Measurements from ENCODE around the gene SPTLC1.
"Not testable (repeated sequence)": the region's sequence is repeated elsewhere in the genome, so short reads cannot be mapped to it uniquely, and the experiment has no call there.

SPTLC1 gene

GRCh38 chr9:92140074-92140753 is 25.0 kb upstream of the SPTLC1 start:
- DNase-seq, result peak; percentile 43 to 62 (median 53)

- DNase-seq, result not testable (repeated sequence)
Observed at GRCh38 chr9:92138960-92139540, 23.8 kb upstream of the SPTLC1 start.

- peak; percentile 43 to 72 (median 63) for DNase-seq
Observed at GRCh38 chr9:92138157-92138959, 23.1 kb upstream of the SPTLC1 start.

DNA sequence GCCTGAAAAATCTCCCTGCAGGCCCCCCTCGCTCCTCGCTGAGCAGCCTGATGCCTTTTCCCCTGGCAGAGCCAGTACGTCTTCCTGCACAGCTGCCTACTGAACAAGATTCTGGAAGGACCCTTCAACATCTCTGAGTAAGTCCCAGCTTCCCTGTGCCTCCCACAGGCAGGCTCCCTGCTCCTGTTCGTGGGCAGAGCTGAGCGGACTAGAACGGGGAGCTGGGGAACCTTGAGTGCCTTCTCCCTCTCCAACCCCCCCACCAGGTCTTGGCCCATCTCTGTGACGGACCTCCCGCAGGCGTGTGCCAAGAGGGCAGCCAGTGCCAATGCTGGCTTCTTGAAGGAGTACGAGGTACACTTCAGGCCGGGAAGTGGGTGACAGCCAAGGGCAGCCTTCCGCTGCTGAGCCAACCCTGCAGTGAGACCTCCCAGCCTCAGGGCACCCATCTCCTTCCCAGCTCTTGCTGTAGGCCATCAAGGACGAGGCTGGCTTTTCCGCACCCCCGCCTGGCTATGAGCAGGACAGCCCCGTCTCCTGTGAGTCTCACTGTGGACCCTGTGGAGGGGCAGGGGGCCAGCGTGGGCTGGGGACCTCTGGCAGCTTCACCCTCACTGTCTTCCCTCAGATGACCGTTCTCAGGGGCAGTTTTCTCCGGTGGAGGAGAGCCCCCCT is 21.1 kb upstream of the SPTLC1 start:
- DNase-seq, result no peak

DNA sequence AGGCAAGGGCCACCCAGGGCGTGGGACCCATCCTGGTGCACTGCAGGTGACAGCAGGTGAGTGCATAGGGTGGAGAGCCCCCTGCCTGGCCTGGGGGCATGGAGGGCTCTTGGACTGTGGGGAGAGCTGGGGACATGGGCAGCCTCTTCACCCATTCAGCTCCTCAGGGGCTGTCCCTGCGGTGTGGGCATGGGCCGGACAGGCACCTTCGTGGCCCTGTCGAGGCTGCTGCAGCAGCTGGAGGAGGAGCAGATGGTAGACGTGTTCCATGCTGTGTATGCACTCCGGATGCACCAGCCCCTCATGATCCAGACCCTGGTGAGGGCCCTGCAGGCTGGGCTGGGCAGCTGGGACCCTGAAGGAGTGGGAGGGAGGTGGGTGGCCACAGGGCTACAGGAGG is 20.4 kb upstream of the SPTLC1 start:
- DNase-seq, result no peak

GRCh38 chr9:92133949-92134604 is 18.9 kb upstream of the SPTLC1 start:
- peak; percentile 46 to 68 (median 64) for DNase-seq

DNA sequence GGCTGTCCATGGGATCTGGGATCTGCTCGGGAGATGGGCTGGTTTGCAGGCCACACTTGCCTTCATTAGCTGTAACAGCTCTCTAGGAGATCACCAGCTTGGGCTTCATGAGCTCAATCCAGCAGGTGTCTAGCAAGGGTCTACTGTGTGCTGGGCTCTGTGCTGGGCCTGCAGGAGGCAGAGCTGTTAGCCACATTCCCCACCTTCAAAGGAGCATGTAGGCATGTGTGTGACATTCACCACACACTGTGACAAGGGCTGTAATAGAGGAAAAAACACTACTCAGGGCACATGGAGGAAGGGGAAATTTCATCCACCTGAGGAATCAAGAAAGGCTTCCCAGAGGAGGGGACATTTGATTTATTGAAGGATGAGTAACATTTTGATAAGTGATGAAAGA is 17.7 kb upstream of the SPTLC1 start:
- DNase-seq, result not testable (repeated sequence)

DNA sequence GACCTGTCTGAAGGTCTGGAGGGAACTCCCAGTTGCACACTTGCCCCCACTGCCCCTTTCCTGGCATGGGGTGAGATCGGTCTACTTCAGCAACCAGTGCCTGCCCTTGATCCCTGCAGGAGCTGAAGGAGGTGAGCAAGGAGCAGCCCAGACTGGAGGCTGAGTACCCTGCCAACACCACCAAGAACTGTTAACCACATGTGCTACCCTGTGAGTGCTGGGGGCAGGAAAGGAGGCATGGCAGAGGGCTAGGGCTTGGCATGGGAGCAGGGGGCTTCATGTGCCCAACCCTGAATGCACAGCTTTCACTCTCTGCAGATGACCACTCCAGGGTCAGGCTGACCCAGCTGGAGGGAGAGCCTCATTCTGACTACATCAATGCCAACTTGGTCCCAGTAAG is 17.3 kb upstream of the SPTLC1 start:
- no peak for DNase-seq

DNA sequence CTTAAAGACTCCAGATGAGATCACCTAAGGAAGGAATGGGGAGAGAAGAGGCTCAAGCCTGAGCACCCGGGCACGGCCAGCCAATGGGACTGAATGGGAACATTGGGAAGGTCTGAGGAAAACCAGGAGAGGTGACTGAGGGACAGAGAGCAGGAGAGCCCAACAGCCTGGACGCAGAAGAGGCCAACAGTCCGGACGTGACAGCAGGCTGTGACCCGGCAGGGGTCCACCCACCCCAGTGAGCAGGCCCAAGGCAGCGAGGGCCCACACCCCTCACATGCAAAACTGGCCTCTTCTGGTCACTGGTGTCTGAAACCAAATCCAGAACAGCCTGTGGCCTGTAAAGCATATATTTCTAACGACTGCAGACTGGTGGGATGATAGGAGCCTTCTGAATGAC is 7.6 kb upstream of the SPTLC1 start:
- DNase-seq, result no peak

- DNase-seq, result no peak
Observed at GRCh38 chr9:92122061-92122460, 6.8 kb upstream of the SPTLC1 start.

DNA sequence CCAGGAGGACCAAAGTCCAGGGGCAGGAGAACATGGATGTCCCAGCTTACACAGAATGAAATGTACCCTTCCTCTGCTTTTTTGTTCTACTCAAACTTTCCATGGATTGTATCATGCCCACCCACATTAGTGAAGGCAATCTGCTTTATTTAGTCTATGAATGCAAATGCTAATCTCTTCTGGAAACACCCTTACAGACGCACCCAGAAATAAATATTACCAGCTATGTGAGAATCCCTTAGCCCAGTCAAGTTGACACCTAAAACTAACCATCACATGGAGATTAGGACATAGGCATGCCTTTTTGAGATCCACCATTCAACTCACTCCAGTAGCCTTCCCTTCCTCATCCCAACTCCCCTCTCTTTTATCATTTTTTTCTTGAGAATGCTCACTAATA is 6.1 kb upstream of the SPTLC1 start:
- DNase-seq, result no peak

DNA sequence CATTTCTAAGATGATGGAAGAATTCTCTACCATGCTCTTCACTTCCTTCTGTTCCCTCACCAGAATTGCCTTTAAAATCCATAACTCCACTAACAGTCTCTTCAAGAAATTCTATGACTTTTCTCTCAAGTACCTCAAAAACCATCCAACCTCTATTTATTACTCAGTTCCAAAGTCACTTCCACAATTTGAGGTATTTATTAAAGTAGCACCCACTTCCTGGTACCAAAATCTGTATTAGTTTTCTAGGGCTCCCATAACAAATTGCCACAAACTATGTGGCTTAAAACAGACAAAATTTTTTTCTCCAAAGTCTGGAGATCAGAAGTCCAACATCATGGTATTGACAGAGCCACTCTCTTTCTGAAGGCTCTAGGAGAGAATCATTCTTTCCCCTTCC is 4.9 kb upstream of the SPTLC1 start:
- DNase-seq, result no peak

DNA sequence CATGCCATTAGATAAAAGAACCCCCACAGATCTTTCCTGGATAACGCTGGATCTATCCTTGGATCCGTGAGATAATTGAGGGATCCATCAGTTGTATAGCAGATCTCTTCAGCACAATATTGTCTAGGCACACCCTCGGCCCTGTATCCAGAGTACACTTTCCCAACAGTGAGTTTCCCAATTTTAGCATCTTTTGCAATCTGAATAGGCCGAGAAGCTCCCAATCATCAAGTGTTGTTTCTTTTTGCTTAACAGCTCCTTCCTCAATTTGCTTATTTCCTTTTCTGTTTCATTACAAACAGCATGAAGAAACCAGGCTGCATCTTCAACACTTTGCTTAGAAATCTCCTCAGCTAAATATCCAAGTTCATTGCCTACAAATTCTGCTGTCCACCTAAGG is 4.4 kb upstream of the SPTLC1 start:
- no peak for DNase-seq

GRCh38 chr9:92108122-92108521 is 7.1 kb downstream of the SPTLC1 start:
- DNase-seq, result no peak

GRCh38 chr9:92105446-92106225 is 9.6 kb downstream of the SPTLC1 start:
- DNase-seq, result not testable (repeated sequence)

DNA sequence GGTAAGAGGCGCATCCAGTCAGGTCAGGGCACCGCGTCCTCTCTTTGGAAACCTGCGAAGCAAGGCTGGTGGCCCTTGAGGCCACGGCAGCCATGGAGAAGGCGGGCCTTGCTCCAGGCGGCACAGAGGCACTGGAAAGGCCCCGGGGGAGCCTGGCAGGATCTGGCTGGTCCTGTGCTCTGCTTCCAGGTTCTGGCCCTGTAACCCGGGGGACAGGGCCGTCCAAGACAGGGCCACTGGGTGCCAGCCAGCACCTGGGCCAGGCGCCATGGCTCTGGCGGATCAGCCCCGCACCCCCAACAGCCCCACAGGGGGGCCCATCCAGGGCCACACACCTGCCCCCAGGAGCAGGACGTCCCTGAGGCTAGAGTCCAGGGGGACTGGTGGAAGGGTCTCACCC is 11.6 kb downstream of the SPTLC1 start:
- DNase-seq, result not testable (repeated sequence)

- no peak for DNase-seq
Observed at GRCh38 chr9:92100237-92100911, 14.8 kb downstream of the SPTLC1 start.

DNA sequence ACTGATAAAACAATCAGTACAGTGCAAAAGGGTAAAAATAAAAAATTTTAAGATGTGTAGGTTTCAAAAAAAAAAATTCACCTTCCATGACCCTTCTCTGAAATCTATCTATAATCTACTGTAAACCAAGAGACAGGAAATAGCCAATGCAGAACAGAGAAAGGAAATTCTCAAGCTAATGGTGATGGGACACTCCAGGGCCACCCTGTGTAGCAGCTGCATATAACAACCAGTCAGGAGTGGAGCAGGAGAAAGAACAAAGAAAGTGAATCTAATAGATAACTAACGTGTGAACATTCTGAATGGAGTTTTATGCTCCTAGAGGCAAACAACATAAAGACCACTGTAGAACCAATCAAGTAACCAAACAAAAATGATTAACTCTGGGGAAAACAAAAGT is 16.6 kb downstream of the SPTLC1 start:
- DNase-seq, result peak in 1 of 5 donors; percentile 8

- peak in 4 of 5 donors; percentile 21 to 82 (median 32) for DNase-seq
Observed at GRCh38 chr9:92097997-92098482, 17.2 kb downstream of the SPTLC1 start.

- DNase-seq, result no peak
Observed at GRCh38 chr9:92095236-92095635, 20.0 kb downstream of the SPTLC1 start.

DNA sequence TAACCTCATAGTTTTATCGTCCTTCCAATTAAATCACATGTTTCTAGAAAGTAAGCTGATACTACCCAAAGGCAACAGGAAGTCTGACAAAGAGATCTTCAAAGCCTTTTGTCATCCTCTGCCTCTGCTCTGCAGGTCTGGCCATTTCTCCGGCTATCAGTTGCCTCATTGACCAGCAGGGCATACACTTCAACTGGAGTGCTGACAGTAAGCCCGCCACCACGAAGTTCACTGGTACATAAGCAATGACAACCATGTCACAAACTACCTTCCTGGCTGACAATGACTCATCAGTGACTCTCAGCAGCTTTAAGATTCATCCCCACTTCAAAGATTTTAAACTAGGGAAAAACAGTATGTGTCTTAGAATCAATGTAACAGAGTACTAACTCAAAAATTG is 20.6 kb downstream of the SPTLC1 start:
- DNase-seq, result peak in 1 of 5 donors; percentile 69

Measured in T-helper 1 cell (primary cell).